IPS-20b (cell line): Measurements from ENCODE around the gene INPP5J.
"Not testable (repeated sequence)": the region's sequence is repeated elsewhere in the genome, so short reads cannot be mapped to it uniquely, and the experiment has no call there.

Source experiments
- H3K27ac ChIP-seq: one replicate; pipeline ENCODE4 v1.5.1; 2013; ENCODE audit warnings: low read length
- H3K27me3 ChIP-seq: 2 replicates; pipeline ENCODE4 v1.6.1; 2013; ENCODE audit warnings: mild to moderate bottlenecking, low read length, inconsistent platforms; ENCODE audit not compliant: insufficient read depth
- H3K36me3 ChIP-seq: 2 replicates; pipeline ENCODE4 v1.6.1; 2013; ENCODE audit warnings: low read depth, mild to moderate bottlenecking, inconsistent platforms, low read length, moderate library complexity; ENCODE audit not compliant: insufficient read depth
- H3K4me1 ChIP-seq: 2 replicates; pipeline ENCODE4 v1.6.1; 2013; ENCODE audit warnings: mild to moderate bottlenecking, control low read depth, inconsistent platforms, low read length, moderate library complexity; ENCODE audit not compliant: insufficient read depth
- H3K4me3 ChIP-seq: 2 replicates; pipeline ENCODE4 v1.5.1; 2013; ENCODE audit warnings: mild to moderate bottlenecking, low read length, inconsistent platforms
- H3K9ac ChIP-seq: 2 replicates; pipeline ENCODE4 v1.6.1; 2013; ENCODE audit warnings: low read depth, mild to moderate bottlenecking, inconsistent platforms, low read length, moderate library complexity
- H3K9me3 ChIP-seq: 2 replicates; pipeline ENCODE4 v1.6.1; 2013; ENCODE audit warnings: mild to moderate bottlenecking, low read depth, low read length, inconsistent platforms; ENCODE audit not compliant: insufficient read depth

Gene INPP5J

DNA sequence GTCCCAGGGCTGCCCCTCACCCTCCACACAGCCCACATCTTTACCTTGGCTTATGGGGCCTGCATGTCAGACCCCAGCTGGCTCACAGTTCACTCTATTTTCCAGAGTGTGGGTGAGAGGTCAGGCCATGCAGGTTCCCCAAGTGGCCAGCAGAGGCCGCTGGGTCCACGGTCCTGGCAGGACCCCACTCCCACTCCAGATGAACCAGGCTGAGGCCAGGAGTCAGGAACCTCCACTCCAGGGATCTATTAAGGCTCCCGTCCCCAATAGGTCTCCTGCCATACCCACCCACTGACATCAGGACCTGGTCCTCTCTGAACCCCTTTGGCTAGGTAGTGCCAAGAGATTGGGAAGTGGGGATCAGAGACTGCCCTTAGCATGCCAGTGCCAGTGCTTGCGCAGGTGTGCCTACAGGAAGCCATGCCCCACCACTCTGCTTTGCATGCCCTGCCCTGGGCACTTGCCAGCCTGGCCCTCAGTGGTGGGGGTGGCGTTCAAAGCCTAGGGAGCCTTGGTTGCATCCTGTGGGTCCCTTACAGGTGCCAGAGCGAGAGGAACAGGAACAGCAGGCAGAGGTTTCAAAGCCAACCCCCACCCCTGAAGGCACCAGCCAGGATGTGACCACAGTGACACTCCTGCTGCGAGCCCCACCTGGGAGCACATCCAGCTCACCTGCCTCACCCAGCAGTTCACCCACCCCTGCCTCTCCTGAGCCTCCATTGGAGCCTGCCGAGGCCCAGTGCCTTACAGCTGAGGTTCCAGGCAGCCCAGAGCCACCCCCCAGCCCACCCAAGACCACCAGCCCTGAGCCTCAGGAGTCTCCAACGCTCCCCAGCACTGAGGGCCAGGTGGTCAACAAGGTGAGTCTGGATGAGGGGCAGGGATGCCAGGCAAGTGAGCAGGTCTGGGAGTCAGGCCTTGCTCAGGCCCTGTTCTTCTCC, 33.3 kb upstream of the INPP5J start:
- Histone ChIP-seq H3K27ac (no peak overlapping the region), H3K9me3 (no peaks in the 10 kb centered on the region), H3K4me3 (no peak overlapping the region), H3K36me3 (no peaks in the 10 kb centered on the region), H3K4me1 (peaks cover 4% of the 10 kb centered on the region; the same call in 1 of the 2 replicates), H3K27me3 (no peaks in the 10 kb centered on the region), H3K9ac (no peak overlapping the region)

DNA sequence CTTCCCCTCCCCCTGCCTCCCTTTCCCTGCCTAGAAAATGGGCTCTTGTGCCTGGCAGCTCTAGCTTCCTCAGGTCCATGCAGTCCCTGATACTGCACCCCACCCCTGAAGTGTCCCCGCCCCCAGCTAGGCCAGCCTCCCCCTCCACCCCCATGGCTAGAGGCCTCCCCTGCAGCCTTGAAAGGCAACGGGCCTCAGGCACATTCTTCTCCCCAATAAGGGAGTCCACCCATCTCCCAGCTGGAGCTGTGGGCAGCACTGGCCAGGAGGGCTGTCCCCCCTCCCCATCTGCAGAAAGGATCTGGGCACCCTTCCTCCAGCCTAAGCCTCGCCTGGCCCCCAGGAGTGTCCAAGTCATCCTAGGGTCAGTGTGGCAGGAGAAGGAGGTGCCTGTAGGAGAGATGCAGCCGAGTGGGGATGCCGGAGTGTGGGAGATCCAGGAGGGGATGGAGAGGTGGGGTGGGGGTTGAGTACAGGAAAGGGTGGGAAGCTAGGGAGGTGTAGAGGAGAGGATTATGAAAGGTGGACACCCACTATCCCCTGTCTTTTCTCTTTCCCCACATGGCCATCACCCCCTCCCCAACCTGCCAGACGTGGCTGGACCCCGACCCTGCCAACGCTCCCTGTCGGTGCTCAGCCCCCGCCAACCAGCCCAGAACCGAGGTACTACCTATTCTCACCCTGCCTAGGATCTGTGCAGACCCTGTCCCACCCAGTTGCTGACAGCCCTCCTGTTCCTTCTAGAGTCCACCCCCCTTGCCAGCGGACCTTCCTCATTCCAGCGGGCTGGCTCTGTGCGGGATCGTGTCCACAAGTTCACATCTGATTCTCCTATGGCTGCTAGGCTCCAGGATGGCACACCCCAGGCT, 32.3 kb upstream of the INPP5J start:
- Histone ChIP-seq H3K36me3 (no peaks in the 10 kb centered on the region), H3K27ac (no peak overlapping the region), H3K9ac (no peak overlapping the region), H3K27me3 (no peaks in the 10 kb centered on the region), H3K9me3 (no peaks in the 10 kb centered on the region), H3K4me1 (peaks cover 3% of the 10 kb centered on the region; the same call in 1 of the 2 replicates), H3K4me3 (no peak overlapping the region)

DNA sequence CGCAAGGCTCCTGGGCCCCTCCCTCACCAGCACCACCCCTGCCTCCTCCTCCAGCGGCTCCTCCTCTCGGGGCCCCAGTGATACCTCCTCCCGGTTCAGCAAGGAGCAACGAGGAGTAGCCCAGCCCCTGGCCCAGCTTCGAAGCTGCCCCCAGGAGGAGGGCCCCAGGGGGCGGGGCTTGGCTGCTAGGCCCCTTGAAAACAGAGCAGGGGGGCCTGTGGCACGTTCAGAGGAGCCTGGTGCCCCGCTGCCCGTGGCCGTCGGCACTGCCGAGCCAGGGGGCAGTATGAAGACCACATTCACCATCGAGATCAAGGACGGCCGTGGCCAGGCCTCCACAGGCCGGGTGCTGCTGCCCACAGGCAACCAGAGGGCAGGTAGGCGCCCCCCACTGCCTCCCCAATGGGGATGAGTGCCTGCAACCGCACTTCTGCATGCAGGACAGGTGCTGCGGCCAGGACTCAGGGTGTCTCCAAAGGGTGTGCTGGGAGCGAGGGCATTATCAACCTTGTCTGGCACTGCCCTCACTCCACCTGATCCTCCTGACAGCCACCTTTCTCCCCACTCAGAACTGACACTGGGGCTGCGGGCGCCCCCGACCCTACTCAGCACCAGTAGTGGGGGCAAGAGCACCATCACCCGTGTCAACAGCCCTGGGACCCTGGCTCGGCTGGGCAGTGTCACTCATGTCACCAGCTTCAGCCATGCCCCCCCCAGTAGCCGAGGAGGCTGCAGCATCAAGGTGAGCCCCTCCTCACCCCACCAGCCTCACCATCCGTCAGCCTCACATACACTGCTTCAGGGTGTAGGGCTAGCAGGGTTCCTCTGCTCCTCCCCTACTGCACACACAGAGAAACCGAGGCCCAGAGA, 31.4 kb upstream of the INPP5J start:
- Histone ChIP-seq H3K27ac (no peak overlapping the region), H3K4me3 (no peak overlapping the region), H3K36me3 (no peaks in the 10 kb centered on the region), H3K27me3 (no peaks in the 10 kb centered on the region), H3K9me3 (no peaks in the 10 kb centered on the region), H3K4me1 (no peaks in the 10 kb centered on the region), H3K9ac (no peak overlapping the region)

DNA sequence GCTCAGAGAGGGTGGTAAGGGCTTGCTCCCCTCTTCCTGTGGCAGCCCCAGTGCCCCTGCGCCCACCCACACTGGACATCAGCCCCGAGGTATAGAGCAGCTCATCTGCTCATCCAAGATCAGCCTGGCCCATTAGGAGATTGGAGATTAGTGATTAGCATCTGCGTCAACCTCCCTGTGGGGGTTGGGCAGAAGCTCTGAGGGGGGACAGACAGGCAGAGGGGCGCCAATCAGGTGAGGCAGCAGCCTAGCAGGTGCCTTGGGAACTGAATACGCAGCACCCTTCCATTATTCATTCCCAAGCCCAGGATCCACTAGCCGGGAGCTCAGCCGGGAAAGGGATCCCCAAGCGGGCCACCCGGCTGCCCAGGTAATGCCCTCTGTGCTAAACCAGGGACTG, 30.6 kb upstream of the INPP5J start:
- no peaks in the 10 kb centered on the region for H3K4me1 ChIP-seq
- no peaks in the 10 kb centered on the region for H3K36me3 ChIP-seq
- no peaks in the 10 kb centered on the region for H3K9me3 ChIP-seq
- no peak overlapping the region for H3K4me3 ChIP-seq
- no peak overlapping the region for H3K27ac ChIP-seq
- H3K9ac ChIP-seq, result no peak overlapping the region
- no peaks in the 10 kb centered on the region for H3K27me3 ChIP-seq

DNA sequence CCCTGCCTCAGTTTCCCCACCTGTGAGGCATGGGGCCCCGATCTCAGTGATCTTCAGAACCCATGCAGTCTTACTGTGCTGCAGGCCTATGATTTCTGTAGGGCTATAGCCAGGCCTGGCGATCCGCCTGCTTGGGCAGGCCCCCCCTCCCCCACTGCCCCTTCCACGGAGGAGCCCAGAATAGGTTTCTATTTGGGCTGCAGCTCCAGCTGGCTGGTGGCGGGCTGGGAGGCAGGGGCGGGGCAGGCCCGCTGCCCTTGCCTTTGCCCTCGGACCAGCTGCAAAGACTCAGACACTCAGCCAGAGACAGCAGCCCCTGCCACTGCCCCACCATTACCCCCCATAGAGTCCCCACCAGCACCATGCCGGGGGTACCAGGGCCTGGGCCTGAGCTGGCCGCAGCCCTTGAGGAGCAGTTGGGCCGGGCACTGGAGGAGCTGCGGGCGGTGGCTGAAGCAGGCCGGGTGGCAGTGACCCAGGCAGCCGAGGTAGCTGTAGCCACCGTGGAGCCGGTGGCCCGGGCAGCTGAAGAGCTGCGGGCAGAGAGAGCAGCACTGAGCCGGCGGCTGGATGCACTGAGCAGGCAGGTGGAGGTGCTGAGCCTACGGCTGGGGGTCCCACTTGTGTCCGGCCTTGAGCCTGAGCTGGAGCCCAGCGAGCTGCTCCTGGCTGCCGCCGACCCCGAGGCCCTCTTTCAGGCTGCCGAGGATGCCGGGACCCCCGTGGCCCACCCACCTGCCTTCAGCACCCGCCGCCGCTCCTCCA, 29.5 kb upstream of the INPP5J start:
- no peaks in the 10 kb centered on the region for H3K36me3 ChIP-seq
- no peaks in the 10 kb centered on the region for H3K27me3 ChIP-seq
- H3K9ac ChIP-seq, result no peak overlapping the region
- H3K4me1 ChIP-seq, result peaks cover 6% of the 10 kb centered on the region; the same call in 1 of the 2 replicates
- no peak overlapping the region for H3K27ac ChIP-seq
- no peak overlapping the region for H3K4me3 ChIP-seq
- no peaks in the 10 kb centered on the region for H3K9me3 ChIP-seq

DNA sequence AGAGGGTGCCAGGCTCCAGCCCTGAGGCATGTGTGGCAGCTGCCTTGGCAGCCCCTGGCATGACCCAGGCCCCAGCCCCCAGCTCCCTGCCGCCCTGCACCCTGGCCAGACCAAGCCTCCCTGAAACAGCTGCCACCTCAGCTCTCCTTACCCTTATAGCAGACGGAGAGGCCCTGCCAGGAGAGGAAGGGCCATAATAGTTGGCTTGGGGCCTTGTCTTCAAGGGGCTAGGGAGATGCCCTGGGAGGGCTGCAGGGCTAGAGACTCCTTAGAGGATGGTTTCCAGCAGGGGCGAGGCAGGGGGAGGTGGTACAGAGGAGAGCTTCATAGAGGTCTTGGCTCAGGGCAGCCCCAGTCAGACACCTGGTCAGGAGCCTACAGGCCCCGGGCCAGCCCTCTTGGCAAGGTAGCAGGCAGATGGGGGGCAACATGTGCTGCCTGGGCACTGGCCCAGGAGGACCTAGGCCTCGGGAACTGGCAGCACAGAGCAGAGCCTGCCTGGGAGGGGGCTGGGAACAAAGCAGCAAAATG, 28.7 kb upstream of the INPP5J start:
- Histone ChIP-seq H3K36me3 (no peaks in the 10 kb centered on the region), H3K4me1 (peaks cover 8% of the 10 kb centered on the region; the same call in 1 of the 2 replicates), H3K9me3 (no peaks in the 10 kb centered on the region), H3K4me3 (no peak overlapping the region), H3K27me3 (peaks cover 2% of the 10 kb centered on the region; the same call in 1 of the 2 replicates), H3K9ac (no peak overlapping the region), H3K27ac (no peak overlapping the region)

DNA sequence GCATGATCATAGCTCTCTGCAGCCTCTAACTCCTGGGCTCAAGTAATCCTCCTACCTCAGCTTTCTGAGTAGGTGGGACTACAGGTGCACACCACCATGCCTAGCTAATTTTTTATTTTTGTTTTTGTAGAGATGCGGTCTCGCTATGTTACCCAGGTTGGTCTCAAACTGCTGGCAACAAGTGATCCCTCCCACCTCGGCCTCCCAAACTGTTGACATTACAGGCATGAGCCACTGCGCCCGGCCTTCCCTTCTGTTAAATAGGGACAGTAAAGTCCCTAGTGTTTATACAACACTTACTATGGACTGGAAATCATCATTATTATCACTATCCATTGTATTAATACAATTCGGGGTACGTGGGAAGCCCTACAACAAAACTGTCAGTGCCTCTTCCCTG, 28.0 kb upstream of the INPP5J start:
- H3K9me3 ChIP-seq, result no peaks in the 10 kb centered on the region
- peaks cover 7% of the 10 kb centered on the region; the same call in 1 of the 2 replicates for H3K27me3 ChIP-seq
- no peak overlapping the region for H3K9ac ChIP-seq
- H3K4me1 ChIP-seq, result peaks cover 8% of the 10 kb centered on the region; the same call in 1 of the 2 replicates
- no peak overlapping the region for H3K27ac ChIP-seq
- no peak overlapping the region for H3K4me3 ChIP-seq
- no peaks in the 10 kb centered on the region for H3K36me3 ChIP-seq

DNA sequence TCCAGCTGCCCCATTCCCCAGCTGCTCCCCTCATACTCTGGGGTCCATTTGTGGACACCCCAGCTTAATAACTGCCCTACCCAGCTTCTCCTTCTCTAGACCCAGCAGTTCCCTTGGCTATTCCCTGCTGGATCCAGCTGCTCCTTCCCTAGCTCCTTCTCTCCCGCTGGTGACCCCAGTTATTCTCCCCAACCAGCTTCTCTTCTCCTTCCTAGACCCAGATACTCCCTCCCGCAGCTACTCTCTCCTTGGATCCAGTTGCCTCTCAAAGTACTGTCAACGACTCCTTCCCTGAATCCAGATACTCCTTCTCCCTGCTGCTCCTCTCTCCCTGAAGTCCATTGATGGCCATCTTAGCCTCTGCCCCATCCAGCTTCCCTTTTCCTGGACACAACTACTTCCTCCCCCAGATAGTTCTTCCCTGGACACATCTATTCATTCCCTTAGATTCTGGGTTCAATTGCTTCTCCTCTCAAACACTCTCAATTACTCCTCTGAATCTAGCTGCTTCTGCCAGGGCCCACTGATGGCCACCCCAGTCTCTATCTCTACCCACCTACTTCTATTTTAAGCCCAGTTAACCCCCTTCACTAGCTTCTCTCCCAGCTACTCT, 27.0 kb upstream of the INPP5J start:
- Histone ChIP-seq H3K9me3 (no peaks in the 10 kb centered on the region), H3K27ac (no peak overlapping the region), H3K9ac (no peak overlapping the region), H3K36me3 (no peaks in the 10 kb centered on the region), H3K27me3 (peaks cover 7% of the 10 kb centered on the region; the same call in 1 of the 2 replicates), H3K4me1 (peaks cover 8% of the 10 kb centered on the region; the same call in 1 of the 2 replicates), H3K4me3 (no peak overlapping the region)

DNA sequence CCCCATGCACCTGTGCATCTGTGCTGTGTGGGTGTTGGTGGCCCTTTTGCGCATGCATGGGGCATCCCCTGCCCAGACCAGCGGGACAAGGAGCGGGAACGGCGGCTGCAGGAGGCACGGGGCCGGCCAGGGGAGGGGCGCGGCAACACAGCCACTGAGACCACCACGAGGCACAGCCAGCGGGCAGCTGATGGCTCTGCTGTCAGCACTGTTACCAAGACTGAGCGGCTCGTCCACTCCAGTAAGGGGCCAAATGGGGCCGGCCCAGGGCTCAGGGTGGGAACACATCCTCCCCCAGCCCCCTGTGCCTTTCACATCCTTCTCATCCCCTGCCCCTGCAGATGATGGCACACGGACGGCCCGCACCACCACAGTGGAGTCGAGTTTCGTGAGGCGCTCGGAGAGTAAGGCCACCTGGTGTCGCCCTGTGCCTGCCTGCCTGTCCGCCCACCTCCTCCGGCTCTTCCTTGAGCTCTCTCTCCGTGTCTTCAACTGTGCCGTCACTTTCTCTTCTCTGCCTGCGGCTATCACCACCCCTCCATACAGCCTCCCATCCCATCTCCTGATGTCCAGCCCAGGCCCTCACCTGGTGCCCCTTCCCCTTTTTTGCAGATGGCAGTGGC, 26.0 kb upstream of the INPP5J start:
- H3K9me3 ChIP-seq, result no peaks in the 10 kb centered on the region
- no peak overlapping the region for H3K9ac ChIP-seq
- no peak overlapping the region for H3K27ac ChIP-seq
- no peaks in the 10 kb centered on the region for H3K36me3 ChIP-seq
- H3K4me1 ChIP-seq, result peaks cover 8% of the 10 kb centered on the region; the same call in 1 of the 2 replicates
- peaks cover 7% of the 10 kb centered on the region; the same call in 1 of the 2 replicates for H3K27me3 ChIP-seq
- no peak overlapping the region for H3K4me3 ChIP-seq

DNA sequence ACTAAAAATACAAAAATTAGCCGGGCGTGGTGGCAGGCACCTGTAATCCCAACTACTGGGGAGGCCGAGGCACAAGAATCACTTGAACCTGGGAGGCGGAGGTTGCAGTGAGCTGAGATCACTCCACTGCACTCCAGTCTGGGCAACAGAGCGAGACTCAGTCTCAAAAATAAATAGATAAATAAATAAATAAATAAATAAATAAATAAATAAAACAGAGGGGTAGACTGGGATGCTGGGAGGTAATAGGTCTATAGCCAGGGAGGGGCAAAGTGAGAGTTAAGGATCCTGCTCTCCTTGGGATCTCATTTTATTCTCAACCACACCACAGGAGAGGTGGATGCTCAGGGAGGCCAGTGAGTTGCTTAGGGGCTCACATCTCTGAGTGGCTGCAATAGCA, 25.2 kb upstream of the INPP5J start:
- H3K4me1 ChIP-seq, H3K4me3 ChIP-seq, H3K36me3 ChIP-seq, H3K27ac ChIP-seq, H3K9ac ChIP-seq, H3K27me3 ChIP-seq, H3K9me3 ChIP-seq: not testable (repeated sequence)
